ENCODE results near the gene RALGAPA1. TPM values are rescaled to one million over a fixed set of nuclear protein-coding genes. Genes with fewer than 3 reads are reported as not detected.
A peak's percentile ranks its signal among the peaks of the same experiment; 100 is the strongest.

RALGAPA1 gene
- total and polyA plus RNA-seq, 8 donors = 16.0 to 35.4 (median 28.1) TPM

GRCh38 chr14:35549551-35549950, 259.5 kb downstream of the RALGAPA1 start:
- intact Hi-C loops (cut with DNase I) = no loop called here
- TF ChIP-seq CTCF (IDR thresholded peaks at IDR 0.05) = no peak
- Histone ChIP-seq H3K9me3 (no peaks in the 10 kb centered on the region), H3K4me1 (no peaks in the 10 kb centered on the region), H3K36me3 (no peaks in the 10 kb centered on the region), H3K4me3 (no peak overlapping the region), H3K27me3 (no peaks in the 10 kb centered on the region), H3K27ac (no peak overlapping the region)
- ATAC-seq (no peak), DNase-seq (no peak), FAIRE-seq (no peak)
- 88 to 90% methylated on average over 4 of the region's 4 CpGs for WGBS, 2 donors

- H3K4me3 ChIP-seq = no peak overlapping the region
- no peak for ATAC-seq
- no peaks in the 10 kb centered on the region for H3K27me3 ChIP-seq
- intact Hi-C loops (cut with DNase I) = no loop called here
- no peak for TF ChIP-seq CTCF (IDR thresholded peaks at IDR 0.05)
- DNase-seq = no peak
- no peaks in the 10 kb centered on the region for H3K9me3 ChIP-seq
- H3K36me3 ChIP-seq = no peaks in the 10 kb centered on the region
- FAIRE-seq = no peak
- 94% methylated on average over 5 of the region's 5 CpGs for WGBS, 2 donors
- H3K4me1 ChIP-seq = no peaks in the 10 kb centered on the region
- H3K27ac ChIP-seq = no peak overlapping the region
Measured at GRCh38 chr14:35543006-35543405, 266.1 kb downstream of the RALGAPA1 start.

- 78 to 79% methylated on average over 2 of the region's 2 CpGs for whole genome bisulfite sequencing, 2 donors
- DNase-seq = no peak
- FAIRE-seq = no peak
- intact Hi-C loops (cut with DNase I) = no loop called here
- Histone ChIP-seq H3K27ac (no peak overlapping the region), H3K27me3 (peaks cover 0 to 7% (median under 1%) of the 10 kb centered on the region in 4 donors), H3K9me3 (no peaks in the 10 kb centered on the region), H3K4me1 (peaks cover 0 to 1% (median under 1%) of the 10 kb centered on the region in 3 donors), H3K4me3 (no peak overlapping the region), H3K36me3 (no peaks in the 10 kb centered on the region)
- no peak for ATAC-seq
- no peak for TF ChIP-seq CTCF (IDR thresholded peaks at IDR 0.05)
Measured at GRCh38 chr14:35539969-35540368, 269.1 kb downstream of the RALGAPA1 start.

GRCh38 chr14:35535483-35536112, 273.5 kb downstream of the RALGAPA1 start:
- no peak for TF ChIP-seq CTCF (IDR thresholded peaks at IDR 0.05)
- H3K4me1 ChIP-seq = peaks cover 0 to 12% (median 11%) of the 10 kb centered on the region in 3 donors
- H3K27ac ChIP-seq = no peak overlapping the region
- ATAC-seq (peak in 3 of 4 donors; percentile 5 to 19 (median 13)), FAIRE-seq (no peak), DNase-seq (peak in 2 of 6 donors; percentile 54 to 68)
- intact Hi-C loops (cut with DNase I) = no loop called here
- H3K36me3 ChIP-seq = no peaks in the 10 kb centered on the region
- no peaks in the 10 kb centered on the region for H3K9me3 ChIP-seq
- H3K27me3 ChIP-seq = peaks cover 0 to 41% (median 3%) of the 10 kb centered on the region in 4 donors
- peak overlapping the region in 2 of 4 donors; percentile 45 to 65 for H3K4me3 ChIP-seq
- 12% methylated on average over 37 of the region's 37 CpGs for WGBS, 2 donors

GRCh38 chr14:35534873-35535482, 274.1 kb downstream of the RALGAPA1 start:
- WGBS, 2 donors = 2 to 4% methylated on average over 49 to 55 of the region's 55 CpGs
- intact Hi-C loops (cut with DNase I) = no loop called here
- peaks cover 0 to 41% (median 3%) of the 10 kb centered on the region in 4 donors for H3K27me3 ChIP-seq

More at GRCh38 chr14:35534873-35535482, 274.1 kb downstream of the RALGAPA1 start:
- Histone ChIP-seq H3K27ac (no peak overlapping the region), H3K36me3 (no peaks in the 10 kb centered on the region), H3K9me3 (no peaks in the 10 kb centered on the region), H3K4me1 (peaks cover 0 to 12% (median 11%) of the 10 kb centered on the region in 3 donors), H3K4me3 (peak overlapping the region; percentile 31 to 65 (median 44))
- FAIRE-seq (no peak), DNase-seq (peak; percentile 47 to 89 (median 72)), ATAC-seq (peak; percentile 92 to 94 (median 92))
- no peak for TF ChIP-seq CTCF (IDR thresholded peaks at IDR 0.05)

Data from pancreas (tissue), 10 donors.